Natural killer cell (primary cell): ENCODE measurements around the gene CMBL. TPM values are rescaled to one million over a fixed set of nuclear protein-coding genes. Genes with fewer than 3 reads are reported as not detected.

Experiments used
- ATAC-seq, 3 donors: fragments of 150-1000 bp in 2 of 3; fragments of 200-7000 bp in 1 of 3; cut with Tn5 transposase; 1 replicate in 1 of 3; 2 replicates in 2 of 3; pipeline ENCODE4 v1.10.0; 2021; ENCODE audit warnings: mild to moderate bottlenecking in 2 of 3, moderate library complexity in 2 of 3
- DNase-seq, 2 donors: peaks; one replicate each; pipeline versions ENCODE4 v3.0.0 to v3.0.0-alpha.2; 2013 to 2021; ENCODE audit warnings: mixed read lengths in 1 of 2
- H3K27ac ChIP-seq: one replicate; pipeline ENCODE4 v1.5.1; 2013; ENCODE audit warnings: mild to moderate bottlenecking, low read length
- H3K27me3 ChIP-seq: one replicate; pipeline ENCODE4 v1.6.1; 2013; ENCODE audit warnings: low read length; ENCODE audit not compliant: control insufficient read depth, insufficient read depth
- H3K36me3 ChIP-seq: one replicate; pipeline ENCODE4 v1.6.1; 2013; ENCODE audit warnings: low read length; ENCODE audit not compliant: control insufficient read depth, insufficient read depth
- H3K4me1 ChIP-seq: one replicate; pipeline ENCODE4 v1.6.1; 2013; ENCODE audit warnings: low read length; ENCODE audit not compliant: control insufficient read depth, insufficient read depth
- H3K4me3 ChIP-seq: one replicate; pipeline ENCODE4 v1.5.1; 2013; ENCODE audit warnings: low read length
- H3K9me3 ChIP-seq: one replicate; pipeline ENCODE4 v1.6.1; 2013; ENCODE audit warnings: low read length; ENCODE audit not compliant: control insufficient read depth, insufficient read depth
- H3K27ac Mint-ChIP-seq, 2 donors: one replicate each; pipeline ENCODE4 v1.8.0; 2022; ENCODE audit warnings: mild to moderate bottlenecking in 2 of 2, mixed read lengths in 2 of 2, moderate library complexity in 1 of 2
- H3K27me3 Mint-ChIP-seq, 2 donors: one replicate each; pipeline ENCODE4 v1.8.0; 2022; ENCODE audit warnings: low read depth in 2 of 2, mixed read lengths in 2 of 2
- H3K36me3 Mint-ChIP-seq: one replicate; pipeline ENCODE4 v1.8.0; 2022; ENCODE audit warnings: mixed read lengths
- H3K4me1 Mint-ChIP-seq, 2 donors: one replicate each; pipeline ENCODE4 v1.8.0; 2022; ENCODE audit warnings: mixed read lengths in 2 of 2
- H3K4me3 Mint-ChIP-seq: one replicate; pipeline ENCODE4 v1.8.0; 2022; ENCODE audit warnings: mild to moderate bottlenecking, moderate library complexity, mixed read lengths
- H3K9me3 Mint-ChIP-seq, 2 donors: one replicate each; pipeline ENCODE4 v1.8.0; 2022; ENCODE audit warnings: mixed read lengths in 2 of 2
- WGBS: methylation state at CpG from one replicate; pipeline ENCODE4 v1.1.7; 2013; ENCODE audit warnings: missing lambda C conversion rate; ENCODE audit not compliant: insufficient coverage; 5-methylcytosine and 5-hydroxymethylcytosine counted together
- intact Hi-C: fragments of 100-400 bp; cut with micrococcal nuclease; formaldehyde crosslinking; loops from one replicate; pipeline ENCODE4 v1.14.2; 2022
- total RNA-seq, 4 donors: library from RNA; stranded (reverse); fragments of 120-200 nt in 1 of 4; gene quantifications; one replicate each; pipeline versions ENCODE4 v1.2.3 to v1.2.4, GENCODE V29; 2013 to 2022
- TF ChIP-seq, protein P1 (sequence below): fragments of 200-600 bp; IDR thresholded peaks from one replicate; pipeline ENCODE4 v1.8.0; 2022; ENCODE audit warnings: antibody characterized with exemption

CMBL gene
- total RNA-seq, 3 donors from 2014 or later (not counting 1 experiment from before 2014, with no cell fraction given), result 0.45 to 1.0 TPM; not detected in 1

DNA sequence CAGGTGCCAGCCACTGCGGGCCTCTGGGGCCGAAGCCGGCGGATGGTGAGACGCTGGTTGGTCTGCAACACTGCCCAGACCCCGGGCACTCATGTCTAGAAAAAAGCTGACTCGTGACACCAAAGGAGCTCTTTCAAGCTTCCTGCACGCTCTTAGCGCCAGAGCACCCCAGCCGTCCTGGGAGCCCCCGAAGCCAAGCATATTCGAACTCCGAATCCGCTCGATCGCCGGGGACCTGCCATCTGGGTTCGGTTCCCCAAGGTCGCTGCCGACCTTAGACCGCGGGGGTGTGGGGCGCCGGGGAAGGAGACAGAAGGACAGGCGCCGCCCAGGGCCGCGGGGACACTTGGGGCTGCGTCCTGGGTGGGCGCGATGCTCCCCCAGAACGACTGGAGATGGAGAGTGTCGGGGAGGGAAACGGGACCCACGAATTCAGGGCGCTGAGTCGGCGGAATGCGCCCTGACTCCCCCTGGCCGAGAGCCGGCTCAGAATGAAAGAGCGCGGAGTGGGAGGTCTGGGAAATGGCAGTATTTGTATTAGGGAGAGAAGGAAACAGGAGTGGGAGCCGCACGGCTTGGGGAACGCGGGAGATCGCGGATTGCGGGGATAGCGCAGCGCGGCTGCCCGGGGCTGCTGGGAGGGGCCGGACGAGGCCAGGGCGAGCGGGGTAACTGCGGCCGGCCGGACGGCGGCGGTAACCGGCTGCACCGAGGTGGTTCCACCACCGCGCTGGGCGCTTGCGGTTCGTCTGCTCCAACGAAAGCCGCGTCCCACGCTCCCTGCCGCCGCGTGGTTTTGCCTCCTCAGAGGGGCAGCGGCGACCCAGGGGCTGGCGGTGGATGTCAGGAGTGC lies 25.7 kb upstream of the CMBL start:
- WGBS, result 1% methylated on average over 80 of the region's 81 CpGs
- Histone ChIP-seq H3K4me1 (peaks cover 12% of the 10 kb centered on the region), H3K27ac (no peak overlapping the region), H3K4me3 (peak overlapping the region; percentile 39), H3K9me3 (no peaks in the 10 kb centered on the region), H3K36me3 (no peaks in the 10 kb centered on the region), H3K27me3 (peaks cover 17% of the 10 kb centered on the region)
- ATAC-seq (peak; percentile 41 to 72 (median 67)), DNase-seq (peak; percentile 16 to 18)
- intact Hi-C loops, result no loop called here
- H3K9me3 Mint-ChIP-seq, result no peaks in the 10 kb centered on the region
- peaks cover 36 to 43% of the 10 kb centered on the region in 2 donors for H3K27me3 Mint-ChIP-seq
- H3K4me3 Mint-ChIP-seq, result peak overlapping the region; percentile 91
- H3K4me1 Mint-ChIP-seq, result peaks cover 9 to 10% of the 10 kb centered on the region in 2 donors
- H3K36me3 Mint-ChIP-seq, result no peaks in the 10 kb centered on the region
- TF ChIP-seq, protein P1, sequence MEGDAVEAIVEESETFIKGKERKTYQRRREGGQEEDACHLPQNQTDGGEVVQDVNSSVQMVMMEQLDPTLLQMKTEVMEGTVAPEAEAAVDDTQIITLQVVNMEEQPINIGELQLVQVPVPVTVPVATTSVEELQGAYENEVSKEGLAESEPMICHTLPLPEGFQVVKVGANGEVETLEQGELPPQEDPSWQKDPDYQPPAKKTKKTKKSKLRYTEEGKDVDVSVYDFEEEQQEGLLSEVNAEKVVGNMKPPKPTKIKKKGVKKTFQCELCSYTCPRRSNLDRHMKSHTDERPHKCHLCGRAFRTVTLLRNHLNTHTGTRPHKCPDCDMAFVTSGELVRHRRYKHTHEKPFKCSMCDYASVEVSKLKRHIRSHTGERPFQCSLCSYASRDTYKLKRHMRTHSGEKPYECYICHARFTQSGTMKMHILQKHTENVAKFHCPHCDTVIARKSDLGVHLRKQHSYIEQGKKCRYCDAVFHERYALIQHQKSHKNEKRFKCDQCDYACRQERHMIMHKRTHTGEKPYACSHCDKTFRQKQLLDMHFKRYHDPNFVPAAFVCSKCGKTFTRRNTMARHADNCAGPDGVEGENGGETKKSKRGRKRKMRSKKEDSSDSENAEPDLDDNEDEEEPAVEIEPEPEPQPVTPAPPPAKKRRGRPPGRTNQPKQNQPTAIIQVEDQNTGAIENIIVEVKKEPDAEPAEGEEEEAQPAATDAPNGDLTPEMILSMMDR, result no peak
- H3K27ac Mint-ChIP-seq, result peak overlapping the region in 1 of 2 donors; percentile 63

DNA sequence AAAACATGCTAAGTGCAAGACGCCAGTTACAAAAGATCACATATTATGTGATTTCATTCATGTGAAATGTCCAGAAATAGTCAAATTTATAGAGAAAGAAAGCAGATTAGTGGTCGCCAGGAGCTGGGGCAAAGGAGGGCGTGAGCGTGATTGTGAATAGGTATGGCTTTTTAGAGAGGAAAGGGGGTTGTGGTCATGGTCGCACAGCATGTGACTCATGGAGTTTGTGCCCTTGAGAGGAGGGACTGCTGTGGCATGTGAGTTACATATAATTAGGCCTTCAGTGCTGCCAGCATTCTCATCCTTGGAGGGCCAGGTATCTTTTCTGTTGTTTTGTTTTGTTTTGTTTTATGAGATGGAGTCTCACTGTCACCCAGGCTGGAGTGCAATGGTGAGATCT lies 24.6 kb upstream of the CMBL start:
- Histone ChIP-seq H3K27ac (no peak overlapping the region), H3K4me3 (no peak overlapping the region), H3K4me1 (peaks cover 12% of the 10 kb centered on the region), H3K36me3 (no peaks in the 10 kb centered on the region), H3K27me3 (peaks cover 17% of the 10 kb centered on the region), H3K9me3 (no peaks in the 10 kb centered on the region)
- H3K27ac Mint-ChIP-seq, result no peak overlapping the region
- H3K9me3 Mint-ChIP-seq, result no peaks in the 10 kb centered on the region
- DNase-seq (no peak), ATAC-seq (no peak)
- 80% methylated on average over 5 of the region's 5 CpGs for WGBS
- H3K4me1 Mint-ChIP-seq, result peaks cover 9 to 10% of the 10 kb centered on the region in 2 donors
- H3K4me3 Mint-ChIP-seq, result peak overlapping the region; percentile 52
- H3K27me3 Mint-ChIP-seq, result peaks cover 34 to 43% of the 10 kb centered on the region in 2 donors
- H3K36me3 Mint-ChIP-seq, result no peaks in the 10 kb centered on the region
- TF ChIP-seq, protein P1, result no peak
- intact Hi-C loops, result no loop called here

DNA sequence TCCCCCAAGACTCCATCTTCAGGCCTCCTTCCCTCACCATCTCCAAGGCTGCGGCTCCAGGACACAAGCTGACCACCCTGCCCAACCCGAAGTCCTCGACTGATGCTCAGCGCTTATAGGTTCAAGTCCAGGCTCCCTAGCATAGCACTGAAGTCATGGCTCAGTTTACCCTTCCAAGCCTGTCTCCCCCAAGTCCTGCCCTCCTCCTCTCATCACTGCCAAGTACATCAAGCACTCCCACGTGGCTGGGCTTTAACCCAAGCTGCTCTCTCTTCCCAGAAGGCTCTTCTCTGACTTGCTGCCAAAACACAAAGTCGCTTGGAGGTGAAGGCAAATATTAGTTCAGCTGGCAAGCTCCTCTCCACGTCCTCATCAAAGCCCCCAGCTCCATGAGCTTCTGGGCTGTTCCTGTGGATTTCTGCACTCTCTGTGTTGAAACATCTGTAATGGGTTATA lies 23.7 kb upstream of the CMBL start:
- Histone ChIP-seq H3K9me3 (no peaks in the 10 kb centered on the region), H3K27ac (no peak overlapping the region), H3K4me3 (no peak overlapping the region), H3K27me3 (peaks cover 17% of the 10 kb centered on the region), H3K4me1 (peaks cover 12% of the 10 kb centered on the region), H3K36me3 (no peaks in the 10 kb centered on the region)
- Mint-ChIP-seq H3K36me3 (no peaks in the 10 kb centered on the region), H3K4me3 (peak overlapping the region; percentile 40), H3K4me1 (peaks cover 9 to 10% of the 10 kb centered on the region in 2 donors), H3K27me3 (peaks cover 34 to 43% of the 10 kb centered on the region in 2 donors), H3K9me3 (no peaks in the 10 kb centered on the region), H3K27ac (no peak overlapping the region)
- intact Hi-C loops, result no loop called here
- TF ChIP-seq, protein P1, result no peak
- no peak for ATAC-seq
- WGBS, result 79% methylated on average over 7 of the region's 7 CpGs
- no peak for DNase-seq
